ENCODE results near the gene PPARA. TPM values are rescaled to one million over a fixed set of nuclear protein-coding genes. Genes with fewer than 3 reads are reported as not detected.

PPARA gene
- total RNA-seq, 2 experiments from 2014 or later = 3.3 to 10.5 TPM

- Histone ChIP-seq H2AFZ (ENCODE audit: low read length) (peak overlapping the region; percentile 52; the same call in 1 of the 2 replicates), H3K4me1 (ENCODE audit: insufficient read depth, low read length, poor library complexity, severe bottlenecking) (peaks cover 16% of the 10 kb centered on the region), H3K9me2 (ENCODE audit: insufficient read depth, low read length) (no peaks in the 10 kb centered on the region), H3K9me3 (ENCODE audit: low read length) (no peaks in the 10 kb centered on the region), H3K4me3 (ENCODE audit: low read depth, low read length, poor library complexity, severe bottlenecking) (peak overlapping the region; percentile 72), H3K36me3 (ENCODE audit: insufficient read depth, low read length) (no peaks in the 10 kb centered on the region), H4K20me1 (ENCODE audit: insufficient read depth, low read length) (no peaks in the 10 kb centered on the region), H3K27ac (ENCODE audit: low read depth, low read length, poor library complexity, severe bottlenecking) (no peak overlapping the region), H3K79me2 (ENCODE audit: insufficient read depth, low read depth, low read length) (no peaks in the 10 kb centered on the region), H3K4me2 (ENCODE audit: low read length) (peak overlapping the region; percentile 83)
- CTCF ChIA-PET (ENCODE audit: unreplicated experiment) = no interaction called here
- TF ChIP-seq CTCF (conservative IDR thresholded peaks at IDR 0.05; ENCODE audit: low read length) = no peak
- no TSS peak for BruUV-seq (replicated peaks)
- POLR2A ChIA-PET = no interaction called here
- intact Hi-C loops (cut with micrococcal nuclease; ENCODE audit: unreplicated experiment) = loop anchor here (1.0 to 5.0 kb wide), 2 partner anchors 86 to 99 kb away; partner anchors contain the start of gene CDPF1
- DNase-seq (ENCODE audit: low spot score) = peak; percentile 13
Measured at GRCh38 chr22:46150655-46151477, 540 bp downstream of the PPARA start.

GRCh38 chr22:46153930-46154329, 3.6 kb downstream of the PPARA start:
- no peaks in the 10 kb centered on the region for H3K9me3 ChIP-seq (ENCODE audit: low read length)
- no peak for TF ChIP-seq EZH2phosphoT487 (IDR thresholded peaks at IDR 0.05; ENCODE audit: borderline replicate concordance, low read depth, low read length)
- TF ChIP-seq CTCF (conservative IDR thresholded peaks at IDR 0.05; ENCODE audit: low read length) = no peak
- ChIA-PET CTCF (ENCODE audit: unreplicated experiment) (no interaction called here), POLR2A (no interaction called here)
- DNase-seq (ENCODE audit: low spot score) = no peak
- peaks cover 16% of the 10 kb centered on the region for H3K4me1 ChIP-seq (ENCODE audit: insufficient read depth, low read length, poor library complexity, severe bottlenecking)
- no TSS peak for BruUV-seq (replicated peaks)
- no peak overlapping the region for H3K27ac ChIP-seq (ENCODE audit: low read depth, low read length, poor library complexity, severe bottlenecking)
- no peak overlapping the region for H2AFZ ChIP-seq (ENCODE audit: low read length)
- H3K4me2 ChIP-seq (ENCODE audit: low read length) = no peak overlapping the region
- H3K36me3 ChIP-seq (ENCODE audit: insufficient read depth, low read length) = no peaks in the 10 kb centered on the region
- H3K79me2 ChIP-seq (ENCODE audit: insufficient read depth, low read depth, low read length) = no peaks in the 10 kb centered on the region
- no peak overlapping the region for H3K4me3 ChIP-seq (ENCODE audit: low read depth, low read length, poor library complexity, severe bottlenecking)
- intact Hi-C loops (cut with micrococcal nuclease; ENCODE audit: unreplicated experiment) = loop anchor here (5.0 kb wide), 1 partner anchor 83 kb away; no protein-coding TSS in a partner anchor
- H3K9me2 ChIP-seq (ENCODE audit: insufficient read depth, low read length) = no peaks in the 10 kb centered on the region
- no peaks in the 10 kb centered on the region for H4K20me1 ChIP-seq (ENCODE audit: insufficient read depth, low read length)

- no TSS peak for BruUV-seq (replicated peaks)
- Histone ChIP-seq H3K36me3 (ENCODE audit: insufficient read depth, low read length) (no peaks in the 10 kb centered on the region), H3K4me3 (ENCODE audit: low read depth, low read length, poor library complexity, severe bottlenecking) (no peak overlapping the region), H3K4me2 (ENCODE audit: low read length) (no peak overlapping the region), H2AFZ (ENCODE audit: low read length) (no peak overlapping the region), H3K79me2 (ENCODE audit: insufficient read depth, low read depth, low read length) (no peaks in the 10 kb centered on the region), H3K9me3 (ENCODE audit: low read length) (no peaks in the 10 kb centered on the region), H3K9me2 (ENCODE audit: insufficient read depth, low read length) (no peaks in the 10 kb centered on the region), H3K4me1 (ENCODE audit: insufficient read depth, low read length, poor library complexity, severe bottlenecking) (peaks cover 6% of the 10 kb centered on the region), H4K20me1 (ENCODE audit: insufficient read depth, low read length) (no peaks in the 10 kb centered on the region), H3K27ac (ENCODE audit: low read depth, low read length, poor library complexity, severe bottlenecking) (no peak overlapping the region)
- POLR2A ChIA-PET = no interaction called here
- intact Hi-C loops (cut with micrococcal nuclease; ENCODE audit: unreplicated experiment) = no loop called here
- TF ChIP-seq CTCF (conservative IDR thresholded peaks at IDR 0.05; ENCODE audit: low read length) = no peak
- no peak for TF ChIP-seq EZH2phosphoT487 (IDR thresholded peaks at IDR 0.05; ENCODE audit: borderline replicate concordance, low read depth, low read length)
- no peak for DNase-seq (ENCODE audit: low spot score)
- CTCF ChIA-PET (ENCODE audit: unreplicated experiment) = no interaction called here
Measured at GRCh38 chr22:46156031-46156430, 5.7 kb downstream of the PPARA start.
